Activated naive CD8-positive, alpha-beta T cell treated with anti-CD3 and anti-CD28 coated beads, Interleukin-2, amount 50 U/mL, for 16 hours (primary cell): ENCODE data around the gene TWIST2.

ENCODE experiments used
- DNase-seq: peaks from one replicate; pipeline ENCODE4 v3.0.0-alpha.2; 2020; ENCODE audit warnings: low read depth, low spot score

TWIST2 gene

DNA sequence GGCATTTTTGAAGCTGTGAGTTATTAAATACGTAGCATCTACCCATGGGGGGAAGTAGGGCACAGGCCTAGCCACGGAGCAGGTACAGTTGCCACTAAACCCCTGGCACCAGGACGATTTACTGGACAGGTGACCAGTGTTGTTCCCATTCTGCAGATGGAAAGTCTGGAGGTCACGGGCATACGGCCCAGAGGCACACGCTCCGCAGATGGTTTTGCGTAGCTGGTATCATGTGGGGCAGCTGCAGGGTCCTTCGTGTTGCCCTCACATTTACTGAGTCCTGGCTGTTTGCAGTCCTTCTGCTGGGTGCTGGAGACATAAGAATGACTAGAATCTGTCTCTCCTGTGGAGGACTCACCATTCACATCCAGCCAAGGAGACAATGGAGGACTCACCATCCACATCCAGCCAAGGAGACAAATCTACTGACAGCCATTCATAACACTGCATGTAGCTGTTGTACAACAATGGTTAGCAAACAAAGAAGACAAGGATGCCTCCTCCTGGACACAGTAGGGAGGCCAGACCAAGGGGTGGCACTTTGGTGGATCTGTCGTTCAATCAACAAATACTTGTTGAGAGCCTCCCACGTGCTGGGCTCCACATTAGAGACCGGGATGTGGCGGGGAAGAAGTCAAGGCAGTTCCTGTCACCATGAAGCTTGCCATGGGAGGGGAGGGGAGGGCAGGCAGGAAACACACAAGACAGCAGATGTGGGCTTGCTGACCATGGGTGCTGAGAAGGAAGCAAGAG, 24.9 kb downstream of the TWIST2 start:
- DNase-seq: no peak

DNA sequence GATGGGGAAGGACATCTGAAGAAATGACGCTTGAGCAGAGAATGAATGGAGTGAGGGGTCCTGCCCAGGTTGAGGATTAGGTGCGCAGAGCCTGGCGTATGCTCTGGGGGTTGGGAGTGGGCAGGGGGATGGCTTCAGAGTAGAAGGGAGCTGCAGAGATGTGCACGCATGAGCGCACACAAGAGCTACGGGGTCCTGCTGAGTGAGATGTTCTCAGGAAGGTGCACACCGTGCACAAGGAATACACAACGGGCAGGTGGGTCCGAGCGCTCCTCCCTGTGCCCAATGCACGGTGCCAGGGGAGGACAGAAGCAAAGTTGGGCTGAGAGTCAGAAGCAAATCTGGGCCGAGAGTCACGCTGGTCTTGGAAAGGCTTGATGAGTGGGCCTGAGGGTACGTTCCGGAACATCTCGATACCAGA, 25.5 kb downstream of the TWIST2 start:
- DNase-seq: no peak

DNA sequence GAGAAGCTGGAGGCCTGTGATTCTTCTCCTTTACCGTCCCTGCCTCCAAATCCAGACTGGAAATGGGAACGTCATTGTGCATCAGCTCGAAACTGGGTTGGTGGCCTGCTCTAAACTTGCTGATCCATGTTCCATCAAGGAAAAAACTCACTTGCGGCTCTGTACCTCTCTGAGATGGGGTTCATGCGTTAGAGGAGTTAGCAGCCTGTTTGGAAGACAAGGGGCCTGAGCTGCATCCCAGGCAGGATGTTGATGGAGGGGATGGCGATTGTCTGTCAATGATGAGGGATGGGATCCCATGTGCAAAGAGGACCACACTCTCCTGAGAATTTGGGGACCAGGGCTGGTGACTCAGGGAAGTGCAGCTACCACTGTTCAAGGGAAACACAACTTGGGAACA, 26.0 kb downstream of the TWIST2 start:
- no peak for DNase-seq

- no peak for DNase-seq
Measured at GRCh38 chr2:238874330-238875050, 26.6 kb downstream of the TWIST2 start.

GRCh38 chr2:238875101-238875470, 27.2 kb downstream of the TWIST2 start:
- DNase-seq: no peak

DNA sequence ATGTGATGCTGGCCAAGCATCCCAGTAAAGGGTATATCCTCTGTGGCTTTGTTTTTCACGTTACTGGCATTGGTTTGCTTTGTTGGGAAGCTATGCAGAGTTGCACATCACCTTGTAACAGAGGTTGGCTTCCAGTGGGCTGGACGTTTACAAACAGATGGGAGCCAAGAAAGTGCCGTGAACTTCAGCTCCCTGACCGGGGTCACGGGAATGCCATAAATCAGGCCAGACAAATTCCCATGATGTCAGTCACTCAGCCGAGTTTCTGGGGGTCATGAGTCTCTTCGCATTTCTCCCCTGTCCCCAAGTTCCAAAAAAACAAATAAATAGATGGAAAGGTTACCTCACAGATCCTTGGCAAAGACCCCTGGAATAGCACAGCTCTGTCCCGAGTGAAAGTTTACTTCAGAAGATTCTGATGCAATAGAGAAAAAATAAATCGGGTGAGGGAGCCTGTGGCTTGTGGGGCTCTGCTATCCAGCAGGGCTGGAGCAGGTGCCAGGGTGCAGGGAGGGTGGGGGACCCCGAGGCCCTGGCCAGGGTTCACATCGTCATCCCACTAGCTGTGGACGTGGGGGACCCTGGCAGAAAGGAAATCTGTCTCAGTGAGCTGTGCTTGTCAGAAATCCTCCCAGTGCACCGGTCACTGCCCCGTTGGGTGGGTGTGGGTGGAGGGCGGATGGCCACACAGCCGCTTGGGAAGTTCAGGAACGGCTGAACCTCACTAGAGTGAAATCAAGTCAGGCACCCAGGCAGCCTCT, 27.8 kb downstream of the TWIST2 start:
- no peak for DNase-seq

DNA sequence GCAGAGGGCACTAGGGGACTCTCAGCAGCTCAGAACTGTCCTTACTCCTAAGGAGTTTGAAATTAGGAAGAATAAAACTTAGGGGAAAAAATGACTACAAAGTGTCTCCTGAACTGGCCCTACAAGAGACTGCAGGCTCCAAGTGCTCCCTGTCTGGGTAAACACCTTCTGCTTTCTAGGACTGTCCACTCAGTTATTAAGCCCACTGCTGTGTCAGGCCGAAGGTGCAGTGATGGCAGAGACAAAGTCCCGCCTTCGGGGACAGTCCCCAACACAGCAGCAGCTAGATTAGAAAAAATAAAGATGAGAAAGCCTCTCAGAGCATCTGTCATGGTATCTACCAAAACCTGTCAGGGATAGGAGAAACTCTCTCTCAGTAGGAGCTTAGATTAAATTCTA, 28.3 kb downstream of the TWIST2 start:
- DNase-seq: no peak

GRCh38 chr2:238878051-238878735, 30.3 kb downstream of the TWIST2 start:
- DNase-seq: no peak

GRCh38 chr2:238879043-238879442, 31.2 kb downstream of the TWIST2 start:
- no peak for DNase-seq

GRCh38 chr2:238879621-238880377, 31.9 kb downstream of the TWIST2 start:
- DNase-seq: no peak

GRCh38 chr2:238881353-238882081, 33.6 kb downstream of the TWIST2 start:
- no peak for DNase-seq

GRCh38 chr2:238882082-238882755, 34.3 kb downstream of the TWIST2 start:
- DNase-seq: no peak

DNA sequence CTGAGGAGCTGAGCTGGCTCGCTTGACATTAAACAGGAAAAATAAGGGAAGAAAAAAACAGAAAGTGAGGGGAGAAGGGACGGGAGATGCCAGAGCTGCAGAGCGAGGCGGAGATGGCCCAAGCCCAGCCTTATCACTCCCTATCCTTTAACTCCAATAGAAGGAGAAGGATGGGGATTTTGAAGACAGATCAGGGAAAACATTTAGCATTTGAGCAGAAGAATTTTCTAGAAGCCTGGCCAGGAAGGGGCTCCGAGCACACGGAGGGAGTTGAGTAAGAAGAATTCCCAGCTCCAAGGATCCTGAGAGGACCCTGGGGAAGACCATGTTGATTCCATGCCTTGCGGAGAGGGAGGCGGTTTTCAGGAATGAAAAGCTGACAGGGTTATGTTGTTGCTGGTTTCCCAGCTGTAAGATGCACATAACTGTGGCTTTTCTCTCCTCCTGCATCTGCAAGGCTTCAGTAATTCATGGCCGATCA, 35.6 kb downstream of the TWIST2 start:
- no peak for DNase-seq

- no peak for DNase-seq
Measured at GRCh38 chr2:238884122-238884811, 36.4 kb downstream of the TWIST2 start.

GRCh38 chr2:238884812-238885408, 37.0 kb downstream of the TWIST2 start:
- DNase-seq: no peak

- DNase-seq: no peak
Measured at GRCh38 chr2:238886453-238887094, 38.7 kb downstream of the TWIST2 start.

- no peak for DNase-seq
Measured at GRCh38 chr2:238887616-238888015, 39.7 kb downstream of the TWIST2 start.

- DNase-seq: no peak
Measured at GRCh38 chr2:238888781-238889180, 40.9 kb downstream of the TWIST2 start.
